ENCODE measurements around the gene FTSJ1.
"Not testable (repeated sequence)": the region's sequence is repeated elsewhere in the genome, so short reads cannot be mapped to it uniquely, and the experiment has no call there.

The FTSJ1 gene

GRCh38 chrX:48475774-48476577, at the start of gene FTSJ1:
Gene FTSJ1, plus strand, starts transcription at chrX:48476199. Its CDS starts 1,849 bp downstream, at chrX:48478048.
- peak; percentile 89 for DNase-seq

- DNase-seq: not testable (repeated sequence)
Measured at GRCh38 chrX:48427027-48427716, 48.8 kb upstream of the FTSJ1 start.

- DNase-seq: not testable (repeated sequence)
Measured at GRCh38 chrX:48429606-48430005, 46.4 kb upstream of the FTSJ1 start.

GRCh38 chrX:48430166-48430565, 45.8 kb upstream of the FTSJ1 start:
- DNase-seq: not testable (repeated sequence)

GRCh38 chrX:48433713-48434112, 42.3 kb upstream of the FTSJ1 start:
- DNase-seq: not testable (repeated sequence)

GRCh38 chrX:48447201-48447600, 28.8 kb upstream of the FTSJ1 start:
- DNase-seq: not testable (repeated sequence)

- DNase-seq: no peak
Measured at GRCh38 chrX:48450076-48450475, 25.9 kb upstream of the FTSJ1 start.

GRCh38 chrX:48451708-48452107, 24.3 kb upstream of the FTSJ1 start:
- DNase-seq: no peak

GRCh38 chrX:48456628-48457331, 19.2 kb upstream of the FTSJ1 start:
- DNase-seq: no peak

- no peak for DNase-seq
Measured at GRCh38 chrX:48458711-48459110, 17.3 kb upstream of the FTSJ1 start.

- DNase-seq: no peak
Measured at GRCh38 chrX:48459483-48459882, 16.5 kb upstream of the FTSJ1 start.

- no peak for DNase-seq
Measured at GRCh38 chrX:48460031-48460430, 16.0 kb upstream of the FTSJ1 start.

- no peak for DNase-seq
Measured at GRCh38 chrX:48460606-48461005, 15.4 kb upstream of the FTSJ1 start.

- DNase-seq: no peak
Measured at GRCh38 chrX:48461830-48462229, 14.2 kb upstream of the FTSJ1 start.

- no peak for DNase-seq
Measured at GRCh38 chrX:48465336-48465933, 10.6 kb upstream of the FTSJ1 start.

- DNase-seq: no peak
Measured at GRCh38 chrX:48466696-48467095, 9.3 kb upstream of the FTSJ1 start.

GRCh38 chrX:48467281-48467761, 8.7 kb upstream of the FTSJ1 start:
- no peak for DNase-seq

GRCh38 chrX:48468247-48468671, 7.7 kb upstream of the FTSJ1 start:
- DNase-seq: peak; percentile 23

- DNase-seq: no peak
Measured at GRCh38 chrX:48468693-48469691, 7.0 kb upstream of the FTSJ1 start.

- DNase-seq: no peak
Measured at GRCh38 chrX:48470110-48470832, 5.7 kb upstream of the FTSJ1 start, which contains the start of gene SLC38A5. Gene SLC38A5, minus strand, starts transcription at chrX:48470260. Its CDS starts 2,336 bp downstream, at chrX:48467924.

GRCh38 chrX:48470833-48471118, 5.2 kb upstream of the FTSJ1 start:
- no peak for DNase-seq

All from NCI-H146 (cell line).